Gastroesophageal sphincter (tissue), 3 donors: ENCODE measurements around the gene ITGB2.

ENCODE experiments used
- EP300 ChIP-seq: sonication (generic); formaldehyde crosslinking; IDR thresholded peaks from one replicate; pipeline ENCODE4 v1.6.1; 2017; ENCODE audit warnings: antibody characterized with exemption, mild to moderate bottlenecking
- POLR2AphosphoS5 ChIP-seq: sonication (generic); formaldehyde crosslinking; IDR thresholded peaks from one replicate; pipeline ENCODE4 v1.6.1; 2017; ENCODE audit warnings: antibody characterized with exemption
- TF ChIP-seq, protein P1 (sequence below), 4 experiments: fragments of 200-600 bp in 2 of 4; fragments of 450-650 bp in 2 of 4; sonication (generic) in 1 of 4; IDR thresholded peaks; one replicate each; pipeline ENCODE4 v1.5.1; 2017 to 2019; ENCODE audit warnings: antibody characterized with exemption in 4 of 4, mild to moderate bottlenecking in 2 of 4, moderate library complexity in 2 of 4

DNA sequence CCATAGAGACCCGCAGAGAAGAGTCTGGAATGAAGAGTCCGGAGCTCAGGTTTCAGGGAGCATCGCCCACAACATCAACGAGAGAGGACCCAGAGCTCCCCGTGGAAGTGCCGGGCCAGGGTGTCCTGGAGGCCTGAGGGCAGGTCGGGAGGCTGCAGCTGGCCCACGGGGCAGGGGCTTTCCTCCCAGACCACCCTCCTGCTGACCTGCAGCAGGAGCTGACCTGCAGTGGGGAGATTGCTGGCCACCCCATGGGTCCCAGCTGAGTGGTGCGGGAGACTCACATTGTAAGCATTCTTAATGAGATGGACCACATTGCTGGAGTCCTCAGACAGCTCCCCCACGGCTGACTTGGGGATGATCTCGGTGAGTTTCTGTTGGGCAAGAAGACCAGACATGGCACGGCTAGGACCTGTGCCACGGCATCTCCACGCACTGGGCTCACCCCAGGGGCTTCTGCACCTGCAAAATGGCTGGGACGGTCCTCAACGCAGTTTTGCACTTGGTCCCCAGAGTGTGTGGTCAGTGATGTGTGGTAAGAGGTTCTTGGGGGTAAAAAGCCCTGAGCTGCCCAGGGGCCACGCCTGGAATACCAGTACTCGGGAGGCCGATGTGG lies 25.9 kb downstream of the ITGB2 start:
- TF ChIP-seq, protein P1, sequence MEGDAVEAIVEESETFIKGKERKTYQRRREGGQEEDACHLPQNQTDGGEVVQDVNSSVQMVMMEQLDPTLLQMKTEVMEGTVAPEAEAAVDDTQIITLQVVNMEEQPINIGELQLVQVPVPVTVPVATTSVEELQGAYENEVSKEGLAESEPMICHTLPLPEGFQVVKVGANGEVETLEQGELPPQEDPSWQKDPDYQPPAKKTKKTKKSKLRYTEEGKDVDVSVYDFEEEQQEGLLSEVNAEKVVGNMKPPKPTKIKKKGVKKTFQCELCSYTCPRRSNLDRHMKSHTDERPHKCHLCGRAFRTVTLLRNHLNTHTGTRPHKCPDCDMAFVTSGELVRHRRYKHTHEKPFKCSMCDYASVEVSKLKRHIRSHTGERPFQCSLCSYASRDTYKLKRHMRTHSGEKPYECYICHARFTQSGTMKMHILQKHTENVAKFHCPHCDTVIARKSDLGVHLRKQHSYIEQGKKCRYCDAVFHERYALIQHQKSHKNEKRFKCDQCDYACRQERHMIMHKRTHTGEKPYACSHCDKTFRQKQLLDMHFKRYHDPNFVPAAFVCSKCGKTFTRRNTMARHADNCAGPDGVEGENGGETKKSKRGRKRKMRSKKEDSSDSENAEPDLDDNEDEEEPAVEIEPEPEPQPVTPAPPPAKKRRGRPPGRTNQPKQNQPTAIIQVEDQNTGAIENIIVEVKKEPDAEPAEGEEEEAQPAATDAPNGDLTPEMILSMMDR (IDR thresholded peaks at IDR 0.05): no peak
- no peak for TF ChIP-seq EP300
- no peak for TF ChIP-seq POLR2AphosphoS5
